PC-3 (cell line): ENCODE data around the gene TMEM132D. TPM values are rescaled to one million over a fixed set of nuclear protein-coding genes. Genes with fewer than 3 reads are reported as not detected.

Experiments
- ATAC-seq: fragments of 200-7000 bp; cut with Tn5 transposase; 2 replicates; pipeline ENCODE4 v1.9.1; 2020; ENCODE audit warnings: mild to moderate bottlenecking, moderate library complexity
- BruUV-seq: library from RNA; stranded (reverse); fragments of 400-500 nt; replicated peaks from 2 replicates; lab custom pipeline; 2021; lab: Mats Ljungman, UMichigan
- CTCF ChIA-PET: fragments of 300-600 bp; sonication (Branson Sonifier 250); formaldehyde crosslinking; loops from one replicate; lab custom pipeline; 2022; ENCODE audit warnings: antibody characterized with exemption; lab: Charles Lee
- POLR2A ChIA-PET: fragments of 300-600 bp; sonication (Branson Sonifier 250); formaldehyde crosslinking; loops from one replicate; lab custom pipeline; 2022; ENCODE audit warnings: antibody characterized with exemption; ENCODE audit not compliant: unreplicated experiment; lab: Charles Lee
- DNase-seq: peaks from one replicate; pipeline ENCODE4 v3.0.0-alpha.2; 2015
- H2AFZ ChIP-seq: fragments of 300-600 bp; sonication (generic); 2 replicates; pipeline ENCODE4 v1.6.0; 2016; ENCODE audit warnings: antibody characterized with exemption, low read length
- H3F3A ChIP-seq: fragments of 300-600 bp; sonication (generic); one replicate; pipeline ENCODE4 v1.6.0; 2017; ENCODE audit warnings: antibody characterized with exemption, low read length, control low read depth, mild to moderate bottlenecking; ENCODE audit not compliant: unreplicated experiment
- H3K27ac ChIP-seq: fragments of 300-600 bp; sonication (generic); 2 replicates; pipeline ENCODE4 v1.5.1; 2016; ENCODE audit warnings: mild to moderate bottlenecking, low read length
- H3K27me3 ChIP-seq: fragments of 300-600 bp; sonication (generic); 2 replicates; pipeline ENCODE4 v1.6.1; 2016; ENCODE audit warnings: low read length, mixed read lengths
- H3K36me3 ChIP-seq: fragments of 300-600 bp; sonication (generic); 2 replicates; pipeline ENCODE4 v1.6.1; 2016; ENCODE audit warnings: low read depth, mixed run types, low read length, mixed read lengths
- H3K4me1 ChIP-seq: fragments of 300-600 bp; sonication (generic); 2 replicates; pipeline ENCODE4 v1.5.1; 2016; ENCODE audit warnings: low read length; ENCODE audit not compliant: insufficient read depth
- H3K4me2 ChIP-seq: fragments of 300-600 bp; sonication (generic); 2 replicates; pipeline ENCODE4 v1.6.0; 2016; ENCODE audit warnings: low read length
- H3K4me3 ChIP-seq: fragments of 300-600 bp; sonication (generic); 2 replicates; pipeline ENCODE4 v1.5.1; 2016; ENCODE audit warnings: mild to moderate bottlenecking, low read length, mixed read lengths
- H3K79me2 ChIP-seq: fragments of 300-600 bp; sonication (generic); 2 replicates; pipeline ENCODE4 v1.6.1; 2017; ENCODE audit warnings: low read length, mixed read lengths
- H3K9ac ChIP-seq: fragments of 300-600 bp; sonication (generic); 2 replicates; pipeline ENCODE4 v1.6.0; 2016; ENCODE audit warnings: mild to moderate bottlenecking, low read length
- H3K9me2 ChIP-seq: fragments of 300-600 bp; sonication (generic); replicated peaks from 2 replicates; pipeline ENCODE4 v1.6.1; 2016; ENCODE audit warnings: mixed run types, low read length, mixed read lengths
- H3K9me3 ChIP-seq: fragments of 300-600 bp; sonication (generic); 2 replicates; pipeline ENCODE4 v1.6.1; 2016; ENCODE audit warnings: low read length, mixed read lengths
- H4K20me1 ChIP-seq: fragments of 300-600 bp; sonication (generic); 2 replicates; pipeline ENCODE4 v1.6.1; 2016; ENCODE audit warnings: low read length, mixed read lengths
- CTCF ChIP-seq: fragments of 300-600 bp; sonication (generic); conservative IDR thresholded peaks from 2 replicates; pipeline ENCODE4 v1.5.1; 2017; ENCODE audit warnings: antibody characterized with exemption, low read depth, mild to moderate bottlenecking, low read length
- EZH2 ChIP-seq: fragments of 300-600 bp; sonication (generic); IDR thresholded peaks from one replicate; pipeline ENCODE4 v1.6.1; 2017; ENCODE audit warnings: antibody characterized with exemption, mild to moderate bottlenecking, low read length; ENCODE audit not compliant: unreplicated experiment
- EZH2phosphoT487 ChIP-seq: fragments of 300-600 bp; sonication (generic); IDR thresholded peaks from 2 replicates; pipeline ENCODE4 v1.6.1; 2018; ENCODE audit warnings: mild to moderate bottlenecking, antibody characterized with exemption, low read length, borderline replicate concordance
- intact Hi-C: fragments of 100-400 bp; cut with micrococcal nuclease; formaldehyde crosslinking; loops from 2 replicates; pipeline ENCODE4 v1.9.0; 2023
- total RNA-seq: library from RNA; depleted of rRNA; stranded (reverse); fragments of >200 nt; gene quantifications from 2 replicates; pipeline ENCODE4 v1.2.3, GENCODE V29; 2014

TMEM132D gene
- total RNA-seq, 1 experiment from 2014 or later, result not detected

DNA sequence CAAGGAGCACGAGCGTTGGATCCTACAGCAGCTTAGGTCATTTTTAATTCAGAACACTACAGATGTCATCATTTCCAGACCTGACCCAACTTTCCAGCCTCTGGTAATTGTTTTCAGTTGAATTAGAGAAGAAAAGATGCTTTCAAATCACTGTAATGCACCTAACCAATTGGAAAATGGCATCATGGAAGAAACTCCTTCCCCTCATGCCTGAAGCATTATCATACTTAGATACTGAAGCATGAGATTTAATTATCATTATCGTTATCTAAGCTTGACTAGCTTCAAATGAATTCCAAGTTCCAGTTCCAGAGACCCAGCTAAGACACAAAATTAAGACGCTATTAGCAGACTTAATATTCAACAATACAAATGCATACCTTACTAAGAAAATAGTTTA lies 299.3 kb downstream of the TMEM132D start:
- no peak for DNase-seq
- Histone ChIP-seq H3K4me2 (no peak overlapping the region), H3K9me2 (no peaks in the 10 kb centered on the region), H3K79me2 (no peaks in the 10 kb centered on the region), H3K9me3 (no peaks in the 10 kb centered on the region), H3K27me3 (peaks cover 13% of the 10 kb centered on the region; the same call in 1 of the 2 replicates), H3K4me3 (no peak overlapping the region), H3K27ac (no peak overlapping the region), H3K36me3 (no peaks in the 10 kb centered on the region), H3F3A (no peaks in the 10 kb centered on the region), H2AFZ (no peak overlapping the region), H3K9ac (no peak overlapping the region), H4K20me1 (no peaks in the 10 kb centered on the region), H3K4me1 (no peaks in the 10 kb centered on the region)
- ChIA-PET CTCF (no interaction called here), POLR2A (no interaction called here)
- BruUV-seq, result no TSS peak
- intact Hi-C loops, result no loop called here
- no peak for ATAC-seq
- TF ChIP-seq EZH2, result no peak
- no peak for TF ChIP-seq EZH2phosphoT487
- TF ChIP-seq CTCF, result no peak

GRCh38 chr12:129599406-129599805 lies 304.4 kb downstream of the TMEM132D start:
- H3K9ac ChIP-seq, result no peak overlapping the region
- BruUV-seq, result no TSS peak
- ChIA-PET CTCF (no interaction called here), POLR2A (no interaction called here)
- H4K20me1 ChIP-seq, result no peaks in the 10 kb centered on the region
- no peaks in the 10 kb centered on the region for H3K4me1 ChIP-seq
- intact Hi-C loops, result no loop called here
- no peaks in the 10 kb centered on the region for H3K36me3 ChIP-seq
- no peaks in the 10 kb centered on the region for H3K9me2 ChIP-seq
- no peak overlapping the region for H3K4me3 ChIP-seq
- 0 out of 2 replicates have a peak, but pooled peaks cover 3% of the 10 kb centered on the region for H3K9me3 ChIP-seq
- H3F3A ChIP-seq, result no peaks in the 10 kb centered on the region
- no peaks in the 10 kb centered on the region for H3K27me3 ChIP-seq
- no peak overlapping the region for H2AFZ ChIP-seq
- H3K79me2 ChIP-seq, result no peaks in the 10 kb centered on the region
- no peak for DNase-seq
- ATAC-seq, result no peak
- no peak overlapping the region for H3K4me2 ChIP-seq
- H3K27ac ChIP-seq, result no peak overlapping the region
- no peak for TF ChIP-seq EZH2phosphoT487
- no peak for TF ChIP-seq EZH2
- no peak for TF ChIP-seq CTCF

GRCh38 chr12:129594098-129594497 lies 309.7 kb downstream of the TMEM132D start:
- ChIA-PET CTCF (no interaction called here), POLR2A (no interaction called here)
- TF ChIP-seq EZH2 (no peak), CTCF (no peak), EZH2phosphoT487 (no peak)
- no TSS peak for BruUV-seq
- intact Hi-C loops, result no loop called here
- H3K4me2 ChIP-seq, result no peak overlapping the region
- H3K27me3 ChIP-seq, result 0 out of 2 replicates have a peak, but pooled peaks cover 3% of the 10 kb centered on the region
- H2AFZ ChIP-seq, result no peak overlapping the region
- no peak overlapping the region for H3K27ac ChIP-seq
- H3K36me3 ChIP-seq, result no peaks in the 10 kb centered on the region
- H3K4me1 ChIP-seq, result no peaks in the 10 kb centered on the region
- no peaks in the 10 kb centered on the region for H3K79me2 ChIP-seq
- H3K9me2 ChIP-seq, result no peaks in the 10 kb centered on the region
- H4K20me1 ChIP-seq, result no peaks in the 10 kb centered on the region
- DNase-seq (no peak), ATAC-seq (no peak)
- no peak overlapping the region for H3K9ac ChIP-seq
- no peak overlapping the region for H3K4me3 ChIP-seq
- H3F3A ChIP-seq, result no peaks in the 10 kb centered on the region
- H3K9me3 ChIP-seq, result 0 out of 2 replicates have a peak, but pooled peaks cover 12% of the 10 kb centered on the region
